ENCODE data around the gene MKRN2OS.
A peak's percentile ranks its signal among the peaks of the same experiment; 100 is the strongest.

MKRN2OS gene

GRCh38 chr3:12588039-12589009, 43.0 kb upstream of the MKRN2OS start:
- no peaks in the 10 kb centered on the region for H3K27me3 ChIP-seq (replicated peaks; ENCODE audit: control insufficient read depth, insufficient read depth, low read length)
- DNase-seq (ENCODE audit: extremely low read depth, insufficient read length): no peak
- H3K36me3 ChIP-seq (ENCODE audit: control insufficient read depth, insufficient read depth, low read length): peaks cover 42% of the 10 kb centered on the region
- TF ChIP-seq CTCF (IDR thresholded peaks at IDR 0.05; ENCODE audit: insufficient read depth, low read length, poor library complexity, severe bottlenecking): no peak
- no peak overlapping the region for H3K4me3 ChIP-seq (replicated peaks; ENCODE audit: low read depth, low read length)

GRCh38 chr3:12586403-12586802, 41.1 kb upstream of the MKRN2OS start:
- Histone ChIP-seq H3K36me3 (ENCODE audit: control insufficient read depth, insufficient read depth, low read length) (peaks cover 46% of the 10 kb centered on the region), H3K4me3 (replicated peaks; ENCODE audit: low read depth, low read length) (no peak overlapping the region), H3K27me3 (replicated peaks; ENCODE audit: control insufficient read depth, insufficient read depth, low read length) (no peaks in the 10 kb centered on the region)
- no peak for TF ChIP-seq CTCF (IDR thresholded peaks at IDR 0.05; ENCODE audit: insufficient read depth, low read length, poor library complexity, severe bottlenecking)
- DNase-seq (ENCODE audit: extremely low read depth, insufficient read length): no peak

- H3K27me3 ChIP-seq (replicated peaks; ENCODE audit: control insufficient read depth, insufficient read depth, low read length): no peaks in the 10 kb centered on the region
- peak; percentile 20 for DNase-seq (ENCODE audit: extremely low read depth, insufficient read length)
- no peak for TF ChIP-seq CTCF (IDR thresholded peaks at IDR 0.05; ENCODE audit: insufficient read depth, low read length, poor library complexity, severe bottlenecking)
- peaks cover 46% of the 10 kb centered on the region for H3K36me3 ChIP-seq (ENCODE audit: control insufficient read depth, insufficient read depth, low read length)
- no peak overlapping the region for H3K4me3 ChIP-seq (replicated peaks; ENCODE audit: low read depth, low read length)
Observed at GRCh38 chr3:12585970-12586369, 40.7 kb upstream of the MKRN2OS start.

GRCh38 chr3:12585181-12585580, 39.9 kb upstream of the MKRN2OS start:
- H3K27me3 ChIP-seq (replicated peaks; ENCODE audit: control insufficient read depth, insufficient read depth, low read length): no peaks in the 10 kb centered on the region
- DNase-seq (ENCODE audit: extremely low read depth, insufficient read length): no peak
- no peak overlapping the region for H3K4me3 ChIP-seq (replicated peaks; ENCODE audit: low read depth, low read length)
- TF ChIP-seq CTCF (IDR thresholded peaks at IDR 0.05; ENCODE audit: insufficient read depth, low read length, poor library complexity, severe bottlenecking): no peak
- H3K36me3 ChIP-seq (ENCODE audit: control insufficient read depth, insufficient read depth, low read length): peaks cover 41% of the 10 kb centered on the region

- Histone ChIP-seq H3K36me3 (ENCODE audit: control insufficient read depth, insufficient read depth, low read length) (peaks cover 45% of the 10 kb centered on the region), H3K27me3 (replicated peaks; ENCODE audit: control insufficient read depth, insufficient read depth, low read length) (no peaks in the 10 kb centered on the region), H3K4me3 (replicated peaks; ENCODE audit: low read depth, low read length) (no peak overlapping the region)
- DNase-seq (ENCODE audit: extremely low read depth, insufficient read length): no peak
- no peak for TF ChIP-seq CTCF (IDR thresholded peaks at IDR 0.05; ENCODE audit: insufficient read depth, low read length, poor library complexity, severe bottlenecking)
Observed at GRCh38 chr3:12584083-12584482, 38.8 kb upstream of the MKRN2OS start.
